ENCODE measurements around the gene ACTA1.

ACTA1 gene

GRCh38 chr1:229432116-229432461, 1.8 kb downstream of the ACTA1 start:
- no peak overlapping the region for H3K27ac ChIP-seq
- no peak for TF ChIP-seq ZFX (IDR thresholded peaks at IDR 0.05)
- no peak for TF ChIP-seq CTCF (conservative IDR thresholded peaks at IDR 0.05)

- TF ChIP-seq CTCF (conservative IDR thresholded peaks at IDR 0.05) (no peak), ZFX (IDR thresholded peaks at IDR 0.05) (no peak)
- no peak overlapping the region for H3K27ac ChIP-seq
Measured at GRCh38 chr1:229431284-229432115, 2.4 kb downstream of the ACTA1 start.

GRCh38 chr1:229430761-229431283, 3.1 kb downstream of the ACTA1 start:
- no peak for TF ChIP-seq ZFX (IDR thresholded peaks at IDR 0.05)
- no peak for TF ChIP-seq CTCF (conservative IDR thresholded peaks at IDR 0.05)
- no peak overlapping the region for H3K27ac ChIP-seq

GRCh38 chr1:229428256-229428655, 5.6 kb downstream of the ACTA1 start:
- TF ChIP-seq CTCF (conservative IDR thresholded peaks at IDR 0.05) (no peak), ZFX (IDR thresholded peaks at IDR 0.05) (no peak)
- H3K27ac ChIP-seq: no peak overlapping the region

GRCh38 chr1:229427572-229427971, 6.3 kb downstream of the ACTA1 start:
- no peak for TF ChIP-seq CTCF (conservative IDR thresholded peaks at IDR 0.05)
- no peak for TF ChIP-seq ZFX (IDR thresholded peaks at IDR 0.05)
- H3K27ac ChIP-seq: no peak overlapping the region

GRCh38 chr1:229425564-229426159, 8.2 kb downstream of the ACTA1 start:
- TF ChIP-seq ZFX (IDR thresholded peaks at IDR 0.05): no peak
- TF ChIP-seq CTCF (conservative IDR thresholded peaks at IDR 0.05): no peak
- no peak overlapping the region for H3K27ac ChIP-seq

GRCh38 chr1:229420765-229421164, 13.1 kb downstream of the ACTA1 start:
- TF ChIP-seq ZFX (IDR thresholded peaks at IDR 0.05) (no peak), CTCF (conservative IDR thresholded peaks at IDR 0.05) (peak; percentile 20; the same call in 1 of the 2 replicates)
- no peak overlapping the region for H3K27ac ChIP-seq
